Measurements from ENCODE around the gene ANKRD36C.
A peak's percentile ranks its signal among the peaks of the same experiment; 100 is the strongest.
"Not testable (repeated sequence)": the region's sequence is repeated elsewhere in the genome, so short reads cannot be mapped to it uniquely, and the experiment has no call there.

Gene ANKRD36C

GRCh38 chr2:96008051-96008450 lies 16.4 kb upstream of the ANKRD36C start:
- DNase-seq (ENCODE audit: low read depth in 2 of 2): not testable (repeated sequence)

DNA sequence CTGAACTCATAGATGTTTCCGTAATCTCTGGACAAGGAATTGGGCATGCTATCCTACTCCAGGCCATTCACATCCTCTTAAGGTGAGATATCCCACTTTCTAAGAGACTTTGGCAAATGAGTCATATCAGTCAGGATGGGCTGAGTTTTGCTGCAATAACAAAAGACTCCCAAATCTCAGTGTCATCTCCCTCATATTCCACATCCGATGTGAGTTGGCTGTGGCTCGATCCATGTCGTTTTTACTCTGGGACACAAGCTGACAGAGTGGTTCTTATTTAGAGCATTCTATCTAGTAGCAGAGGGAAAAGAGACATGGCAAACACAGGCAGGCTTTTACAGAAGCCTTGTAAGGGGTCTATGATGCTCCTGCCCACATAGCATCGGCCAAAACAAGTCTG lies 14.6 kb upstream of the ANKRD36C start:
- DNase-seq (ENCODE audit: low read depth in 2 of 2): not testable (repeated sequence)

DNA sequence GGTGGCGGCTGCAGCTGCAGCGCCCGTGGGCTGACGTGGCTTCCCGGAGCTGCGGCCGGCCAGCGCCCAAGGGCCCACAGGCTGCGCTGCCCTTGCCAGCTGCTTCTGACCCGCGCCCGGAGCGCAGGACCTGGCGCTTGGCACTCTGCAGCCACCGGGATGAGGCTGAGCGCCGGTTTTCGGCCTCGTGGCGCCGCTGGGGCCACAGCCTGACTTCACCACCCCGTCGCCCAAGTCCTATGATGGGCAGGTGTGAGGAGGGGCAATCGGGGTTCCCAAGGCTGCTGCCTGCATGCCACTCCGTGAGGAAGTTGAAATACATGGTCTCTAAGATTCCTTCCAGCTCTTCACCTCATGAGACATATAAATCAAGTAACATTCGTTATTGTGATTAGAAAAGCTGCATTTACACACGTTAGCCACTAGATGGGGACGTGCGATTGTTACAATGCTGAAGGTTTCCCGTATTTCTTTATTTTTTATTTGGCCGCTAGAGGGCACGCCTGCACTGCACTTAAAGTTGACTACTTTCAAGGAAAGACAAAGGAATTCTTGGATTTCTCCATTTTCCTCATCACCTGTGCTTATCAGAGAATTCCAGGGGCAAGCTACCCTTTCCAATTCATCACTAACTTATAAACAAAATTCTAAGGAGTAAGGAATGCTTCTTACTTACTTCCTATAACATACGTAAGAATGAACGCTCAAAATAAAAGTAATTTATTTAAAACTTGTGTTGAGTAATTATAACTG lies 1.1 kb upstream of the ANKRD36C start:
- peak in 1 of 2 donors; percentile 19 for DNase-seq (ENCODE audit: low read depth in 2 of 2)

DNA sequence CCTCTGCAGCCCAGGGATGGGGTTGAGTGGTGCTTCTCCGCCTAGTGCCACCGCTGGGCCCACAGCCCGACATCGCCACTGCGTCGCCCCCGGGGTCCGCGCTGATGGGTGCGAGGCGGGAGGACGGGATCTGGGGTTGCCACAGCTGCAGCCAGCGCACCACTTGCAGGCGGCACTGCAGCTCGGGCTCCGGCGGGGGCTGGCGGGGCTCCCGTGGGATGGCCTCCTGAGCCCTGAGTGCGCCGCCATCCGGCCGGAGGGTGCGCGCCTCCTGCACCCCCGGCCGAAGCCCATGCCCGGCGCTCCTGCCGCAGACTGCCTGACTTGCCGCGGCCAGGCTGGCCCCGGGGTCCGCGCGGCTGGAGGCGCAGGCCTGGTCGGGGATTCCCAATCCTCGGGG lies 478 bp upstream of the ANKRD36C start:
- peak in 1 of 2 donors; percentile 17 for DNase-seq (ENCODE audit: low read depth in 2 of 2)

- not testable (repeated sequence) for DNase-seq (ENCODE audit: low read depth in 2 of 2)
These were observed 740 bp downstream of the ANKRD36C start for GRCh38 chr2:95990884-95991283.

GRCh38 chr2:95951662-95952061 lies 40.0 kb downstream of the ANKRD36C start:
- not testable (repeated sequence) for DNase-seq (ENCODE audit: low read depth in 2 of 2)

GRCh38 chr2:95948039-95948438 lies 43.6 kb downstream of the ANKRD36C start:
- DNase-seq (ENCODE audit: low read depth in 2 of 2): not testable (repeated sequence)

DNA sequence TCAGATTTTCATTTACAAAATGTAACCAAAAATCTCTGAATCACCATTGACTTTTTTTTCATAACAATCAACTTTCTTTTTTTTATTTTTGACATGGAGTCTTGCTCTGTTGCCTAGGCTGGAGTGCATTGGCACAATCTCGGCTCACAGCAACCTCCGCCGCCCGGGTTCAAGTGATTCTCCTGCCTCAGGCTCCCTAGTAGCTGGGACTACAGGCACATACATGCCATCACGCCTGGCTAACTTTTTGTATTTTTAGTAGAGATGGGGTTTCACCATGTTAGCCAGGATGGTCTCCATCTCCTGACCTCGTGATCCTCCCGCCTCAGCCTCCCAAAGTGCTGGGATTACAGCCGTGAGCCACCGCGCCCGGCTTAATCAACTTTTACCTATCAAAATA lies 51.7 kb downstream of the ANKRD36C start:
- not testable (repeated sequence) for DNase-seq (ENCODE audit: low read depth in 2 of 2)

DNA sequence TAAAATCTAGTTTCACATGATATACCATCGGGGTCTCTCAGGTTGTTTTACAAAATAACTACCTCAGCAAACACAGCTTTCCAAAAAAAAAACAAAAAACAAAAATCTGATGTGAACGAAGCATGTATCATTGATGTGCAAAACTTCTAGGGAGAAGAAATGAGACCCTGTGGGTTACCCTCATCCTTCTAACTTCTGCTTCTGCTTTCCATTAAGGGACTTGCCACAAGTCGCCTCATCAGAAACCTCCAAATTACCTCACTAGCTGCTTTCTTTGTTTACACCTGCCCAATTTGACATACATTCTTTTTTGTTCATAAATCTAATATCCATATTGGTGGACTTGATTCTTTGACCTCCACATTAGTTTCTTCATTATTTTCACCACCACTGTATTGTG lies 60.9 kb downstream of the ANKRD36C start:
- DNase-seq (ENCODE audit: low read depth in 2 of 2): not testable (repeated sequence)

DNA sequence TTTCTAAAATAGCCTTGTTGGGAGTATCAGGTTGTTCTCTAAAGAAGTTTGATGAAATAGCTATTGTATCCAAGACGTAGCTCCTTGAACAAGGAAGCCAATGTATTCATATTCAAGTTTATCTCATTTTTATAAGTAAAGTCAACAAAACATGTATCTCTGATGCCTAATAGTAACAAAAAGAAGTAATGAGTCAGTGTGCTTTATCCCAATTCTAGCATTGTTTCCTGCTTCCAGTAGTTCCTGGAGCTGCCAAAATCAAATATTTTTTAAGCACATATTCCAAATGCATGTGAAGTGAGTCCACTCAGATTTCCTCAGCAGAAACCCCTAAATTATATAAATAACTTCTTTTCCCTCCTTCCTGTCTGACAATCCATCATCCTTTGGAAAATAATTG lies 74.6 kb downstream of the ANKRD36C start:
- DNase-seq (ENCODE audit: low read depth in 2 of 2): not testable (repeated sequence)

DNA sequence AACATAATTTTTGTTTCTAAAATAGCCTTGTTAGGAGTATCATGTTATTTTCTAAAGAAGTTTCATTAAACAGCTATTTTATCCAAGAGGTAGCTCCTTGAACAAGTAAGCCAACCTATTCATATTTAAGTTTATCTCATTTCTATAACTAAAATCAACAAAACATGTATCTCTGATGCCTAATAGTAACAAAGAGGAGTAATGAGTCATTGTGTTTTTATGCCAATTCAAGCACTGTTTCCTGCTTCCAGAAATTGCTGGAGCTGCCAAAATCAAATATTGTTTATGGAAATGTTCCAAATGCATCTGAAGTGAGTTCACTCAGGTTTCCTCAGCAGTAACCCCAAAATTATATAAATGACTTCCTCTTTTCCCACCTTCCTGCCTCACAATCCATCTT lies 76.5 kb downstream of the ANKRD36C start:
- DNase-seq (ENCODE audit: low read depth in 2 of 2): not testable (repeated sequence)

- not testable (repeated sequence) for DNase-seq (ENCODE audit: low read depth in 2 of 2)
These were observed 80.2 kb downstream of the ANKRD36C start for GRCh38 chr2:95911431-95911830.

GRCh38 chr2:95894443-95894842 lies 97.2 kb downstream of the ANKRD36C start:
- DNase-seq (ENCODE audit: low read depth in 2 of 2): not testable (repeated sequence)

DNA sequence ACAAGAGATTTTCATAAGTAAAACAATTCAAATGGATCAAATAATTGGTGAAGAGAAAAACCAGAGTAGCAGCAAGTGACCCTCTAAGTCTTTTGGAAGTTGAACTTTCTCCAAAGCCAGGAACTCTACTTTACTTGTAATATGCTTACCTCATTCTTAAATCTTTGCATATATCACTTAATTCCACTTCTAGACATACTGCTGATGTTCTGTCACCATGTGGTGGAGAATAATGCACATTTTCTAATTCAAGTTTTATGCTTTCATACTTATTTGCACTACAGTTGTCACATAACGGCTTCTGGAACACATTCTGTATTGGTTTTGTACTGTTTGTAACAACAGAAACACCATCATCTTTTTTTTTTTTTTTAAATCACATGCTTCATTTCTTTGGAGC lies 123.7 kb downstream of the ANKRD36C start:
- DNase-seq (ENCODE audit: low read depth in 2 of 2): not testable (repeated sequence)

GRCh38 chr2:95867047-95867677 lies 124.5 kb downstream of the ANKRD36C start:
- not testable (repeated sequence) for DNase-seq (ENCODE audit: low read depth in 2 of 2)

GRCh38 chr2:95862121-95862520 lies 129.5 kb downstream of the ANKRD36C start:
- DNase-seq (ENCODE audit: low read depth in 2 of 2): not testable (repeated sequence)

DNA sequence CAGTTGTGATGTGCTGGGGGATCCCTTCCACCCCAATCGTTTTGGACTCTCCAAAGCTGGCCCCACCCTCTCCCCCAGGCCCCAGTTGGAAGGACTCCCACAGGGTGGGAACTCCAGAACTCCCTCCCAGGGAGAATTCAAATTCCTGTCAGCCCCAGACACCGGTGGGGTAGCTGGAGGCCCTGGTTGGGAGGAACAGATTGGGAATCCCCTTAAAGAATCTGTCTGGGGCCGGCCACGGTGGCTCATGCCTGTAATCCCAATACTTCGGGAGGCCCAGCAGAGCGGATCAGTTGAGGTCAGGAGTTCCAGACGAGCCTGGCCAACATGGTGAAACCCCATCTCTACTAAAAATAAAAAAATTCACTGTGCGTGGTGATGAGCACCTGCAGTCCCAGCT lies 155.5 kb downstream of the ANKRD36C start:
- DNase-seq (ENCODE audit: low read depth in 2 of 2): no peak

DNA sequence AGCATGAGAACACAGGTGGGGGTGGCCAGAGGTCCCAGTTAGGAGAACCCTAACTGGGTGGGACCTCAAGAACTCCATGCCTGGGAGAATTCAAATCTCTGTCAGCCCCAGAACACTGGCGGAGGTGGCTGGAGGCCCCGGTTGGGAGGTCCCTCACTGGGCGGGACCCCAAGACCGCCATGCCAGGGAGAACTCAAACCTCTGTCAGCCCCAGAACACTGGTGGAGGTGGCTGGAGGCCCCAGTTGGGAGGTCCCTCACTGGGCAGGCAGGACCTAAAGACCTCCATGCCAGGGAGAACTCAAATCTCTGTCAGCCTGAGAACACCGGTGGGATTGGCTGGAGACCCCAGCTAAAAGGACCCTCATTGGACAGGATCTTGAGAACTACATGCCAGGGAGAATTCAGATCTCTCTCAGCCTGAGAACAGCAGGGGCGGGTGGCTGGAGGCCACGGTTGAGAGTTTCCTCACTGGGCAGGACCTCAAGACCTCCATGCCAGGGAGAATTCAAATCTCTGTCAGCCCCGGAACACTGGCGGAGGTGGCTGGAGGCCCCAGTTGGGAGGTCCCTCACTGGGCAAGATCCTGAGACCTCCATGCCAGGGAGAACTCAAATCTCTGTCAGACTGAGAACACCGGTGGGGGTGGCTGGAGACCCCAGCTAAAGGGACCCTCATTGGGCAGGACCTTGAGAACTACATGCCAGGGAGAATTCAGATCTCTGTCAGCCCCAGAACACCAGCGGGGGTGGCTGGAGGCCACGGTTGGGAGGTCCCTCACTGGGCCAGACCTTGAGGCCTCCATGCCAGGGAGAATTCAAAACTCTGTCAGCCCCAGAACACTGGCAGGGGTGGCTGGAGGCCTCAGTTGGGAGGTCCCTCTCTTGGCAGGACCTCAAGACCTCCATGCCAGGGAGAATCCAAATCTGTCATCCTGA lies 157.3 kb downstream of the ANKRD36C start:
- DNase-seq (ENCODE audit: low read depth in 2 of 2): not testable (repeated sequence)

DNA sequence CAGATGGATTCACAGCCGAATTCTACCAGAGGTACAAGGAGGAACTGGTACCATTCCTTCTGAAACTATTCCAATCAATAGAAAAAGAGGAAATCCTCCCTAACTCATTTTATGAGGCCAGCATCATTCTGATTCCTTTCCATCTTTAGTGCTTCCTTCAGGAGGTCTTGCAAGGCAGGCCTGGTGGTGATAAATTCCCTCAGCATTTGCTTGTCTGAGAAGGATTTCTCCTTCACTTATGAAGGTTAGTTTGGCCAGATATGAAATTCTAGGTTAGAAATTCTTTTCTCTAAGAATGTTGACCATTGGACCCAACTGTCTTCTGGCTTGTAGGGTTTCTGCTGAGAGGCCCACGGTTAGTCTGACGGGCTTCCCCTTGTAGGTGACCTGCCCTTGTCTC lies 167.4 kb downstream of the ANKRD36C start:
- not testable (repeated sequence) for DNase-seq (ENCODE audit: low read depth in 2 of 2)

GRCh38 chr2:95817521-95817920 lies 174.1 kb downstream of the ANKRD36C start:
- DNase-seq (ENCODE audit: low read depth in 2 of 2): not testable (repeated sequence)

- not testable (repeated sequence) for DNase-seq (ENCODE audit: low read depth in 2 of 2)
These were observed 178.3 kb downstream of the ANKRD36C start for GRCh38 chr2:95813311-95813710.

DNA sequence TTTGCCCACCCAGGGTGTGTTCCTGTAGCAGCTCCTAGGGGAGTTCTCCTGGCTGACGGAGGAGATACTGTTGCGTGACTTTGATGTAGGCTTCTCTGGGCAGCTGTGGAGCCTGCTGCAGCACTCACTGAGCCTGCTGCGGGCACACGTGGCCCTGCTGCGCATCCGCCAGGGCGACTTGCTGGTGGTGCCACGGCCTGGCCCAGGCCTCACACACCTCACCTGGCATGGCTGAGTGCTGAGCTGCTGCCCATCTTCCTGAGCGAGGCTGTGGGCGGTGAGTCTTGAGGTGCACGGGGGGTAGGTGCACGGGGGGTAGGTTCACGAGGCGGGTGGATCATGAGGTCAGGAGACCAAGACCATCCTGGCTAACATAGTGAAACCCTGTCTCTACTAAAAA lies 191.7 kb downstream of the ANKRD36C start:
- DNase-seq (ENCODE audit: low read depth in 2 of 2): no peak

All from stimulated activated CD8-positive, alpha-beta memory T cell treated with anti-CD3 and anti-CD28 coated beads, Interleukin-15, amount 100 ng/mL, for 48 hours (primary cell).